Anterior cingulate cortex (tissue), 58 donors: ENCODE measurements around the gene DET1.
A peak's percentile ranks its signal among the peaks of the same experiment; 100 is the strongest.
"Not testable (repeated sequence)": the region's sequence is repeated elsewhere in the genome, so short reads cannot be mapped to it uniquely, and the experiment has no call there.

ENCODE experiments used
- DNase-seq, 58 donors: peaks; one replicate each; lab custom pipeline; 2025; lab: John Stamatoyannopoulos, UW

Gene DET1

GRCh38 chr15:88546248-88547129 is at the start of gene DET1:
Gene DET1 (minus strand): TSS chr15:88546681. CDS start chr15:88531705, 14,976 bp downstream.
- peak; percentile 70 to 99 (median 95) for DNase-seq

DNA sequence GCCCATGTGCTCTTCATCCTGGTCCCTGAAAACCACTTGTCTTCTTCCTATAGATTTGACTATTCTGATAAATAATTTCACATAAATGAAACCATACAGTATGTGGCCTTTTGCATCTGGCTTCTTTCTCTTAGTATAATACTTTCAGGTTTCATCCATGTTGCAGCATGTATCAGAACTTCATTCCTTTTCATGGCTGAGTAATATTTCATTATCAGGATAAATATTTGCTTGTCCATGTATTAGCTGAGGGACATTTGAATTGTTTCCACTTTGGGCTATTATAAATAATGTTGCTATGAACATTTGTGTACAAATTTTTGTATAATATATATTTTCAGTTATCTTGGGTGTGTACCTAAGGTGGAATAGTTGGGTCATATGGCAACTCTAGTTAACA is 44.9 kb upstream of the DET1 start:
- no peak for DNase-seq

DNA sequence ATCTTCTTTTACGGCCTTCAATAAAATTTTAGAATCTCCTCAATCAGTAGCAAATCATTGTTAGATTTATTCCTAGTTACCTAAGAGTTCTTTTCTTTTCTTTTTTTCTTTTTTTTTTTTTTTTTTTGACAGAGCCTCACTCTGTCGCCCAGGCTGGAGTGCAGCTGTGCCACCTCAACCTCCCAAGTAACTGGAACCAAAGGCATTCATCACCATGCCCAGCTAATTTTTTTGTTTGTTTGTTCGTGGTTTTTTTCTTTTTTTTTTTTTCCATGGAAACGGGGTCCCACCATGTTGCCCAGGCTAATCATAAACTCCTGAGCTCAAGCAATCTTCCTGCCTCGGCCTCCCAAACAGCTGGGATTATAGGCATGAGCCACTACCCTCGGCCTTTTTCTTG is 44.3 kb upstream of the DET1 start:
- no peak for DNase-seq

DNA sequence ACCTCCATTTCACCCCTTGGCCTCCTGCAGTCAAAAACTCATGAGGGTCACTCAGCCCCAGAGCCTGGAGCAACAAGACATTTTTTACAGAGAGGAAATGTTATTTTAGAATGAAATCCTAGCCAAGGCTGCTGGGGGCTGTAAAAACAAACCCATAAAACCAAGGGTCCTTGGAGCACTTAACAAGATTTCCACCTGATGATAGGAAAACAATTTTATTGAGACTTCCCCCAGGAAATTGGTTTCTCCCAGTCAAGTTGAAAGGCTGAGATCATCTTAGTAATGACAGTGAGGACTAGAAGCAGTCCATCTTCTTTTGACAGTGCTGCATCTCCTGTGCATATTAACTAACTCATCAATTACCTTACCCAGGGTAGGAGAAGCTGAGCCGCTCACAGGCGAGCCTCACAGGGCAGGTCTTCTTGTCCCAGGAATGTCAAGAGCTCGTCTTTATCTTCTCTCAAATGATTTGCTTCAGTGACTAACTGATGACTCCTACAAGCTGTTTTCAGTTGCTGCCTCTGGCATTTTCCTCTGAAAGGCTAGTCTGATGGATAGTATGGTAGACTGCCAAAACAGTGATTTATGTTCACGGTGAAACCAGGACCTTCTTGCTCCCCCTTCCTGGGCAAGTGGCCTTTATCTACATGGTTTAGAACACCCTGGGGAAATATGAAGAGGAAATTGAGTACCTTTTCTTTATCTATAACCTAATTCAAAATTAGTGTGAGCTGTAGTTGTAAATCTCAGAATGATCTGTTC is 40.1 kb upstream of the DET1 start:
- DNase-seq = no peak

DNA sequence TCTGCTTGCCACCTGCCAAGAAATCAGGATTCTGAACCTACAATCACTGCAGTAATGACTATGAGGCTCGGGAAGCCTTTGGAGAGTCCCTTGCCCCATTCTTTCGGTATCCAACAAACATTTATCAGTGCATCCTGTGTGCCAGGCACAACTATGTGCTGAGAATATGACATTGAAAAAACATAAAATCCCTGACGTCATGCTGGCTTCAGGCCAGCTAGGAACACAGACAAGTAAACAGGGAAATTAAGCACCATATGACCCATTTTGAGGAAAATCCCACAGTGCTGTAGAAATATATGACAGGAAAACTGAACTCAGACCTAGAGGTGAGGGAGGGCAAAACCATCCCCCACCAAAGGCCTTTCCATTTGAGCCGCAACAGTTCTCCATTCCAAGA is 34.1 kb upstream of the DET1 start:
- DNase-seq = no peak

DNA sequence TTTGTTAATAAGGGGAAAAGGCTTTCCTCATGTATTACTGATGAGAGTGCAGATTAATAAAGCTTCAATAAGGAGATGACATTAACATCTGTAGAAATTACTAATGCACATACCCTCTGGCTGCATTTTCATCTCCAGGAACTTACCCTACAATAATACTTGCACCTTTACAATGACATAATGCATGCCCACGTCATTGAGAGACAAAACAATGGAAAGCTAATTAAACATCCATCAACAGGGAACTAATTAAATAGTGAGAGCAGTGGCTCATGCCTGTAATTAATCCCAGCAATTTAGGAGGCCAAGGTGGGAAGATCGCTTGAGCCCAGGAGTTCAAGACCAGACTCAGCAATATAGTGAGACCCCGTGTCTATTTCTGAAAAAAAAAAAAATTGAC is 32.8 kb upstream of the DET1 start:
- no peak for DNase-seq

DNA sequence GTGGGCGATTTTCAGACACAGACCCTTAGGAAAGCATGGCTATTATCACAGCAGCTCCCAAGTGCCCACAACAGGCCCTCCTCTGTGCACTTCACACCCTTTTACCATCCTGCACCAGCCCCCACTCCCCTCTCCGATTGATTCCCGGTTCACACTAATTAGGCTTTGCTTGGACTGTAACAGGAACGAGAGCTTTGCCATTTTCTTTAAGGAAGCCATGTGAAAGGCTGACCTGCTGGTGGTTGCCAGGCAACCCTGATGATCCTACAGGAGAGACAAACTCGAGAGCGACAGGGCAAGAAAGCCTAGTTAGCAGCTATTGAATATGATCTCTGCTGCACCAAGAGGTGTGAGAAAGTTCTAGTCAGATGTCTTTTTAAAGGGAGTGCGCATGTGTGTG is 28.2 kb upstream of the DET1 start:
- no peak for DNase-seq

DNA sequence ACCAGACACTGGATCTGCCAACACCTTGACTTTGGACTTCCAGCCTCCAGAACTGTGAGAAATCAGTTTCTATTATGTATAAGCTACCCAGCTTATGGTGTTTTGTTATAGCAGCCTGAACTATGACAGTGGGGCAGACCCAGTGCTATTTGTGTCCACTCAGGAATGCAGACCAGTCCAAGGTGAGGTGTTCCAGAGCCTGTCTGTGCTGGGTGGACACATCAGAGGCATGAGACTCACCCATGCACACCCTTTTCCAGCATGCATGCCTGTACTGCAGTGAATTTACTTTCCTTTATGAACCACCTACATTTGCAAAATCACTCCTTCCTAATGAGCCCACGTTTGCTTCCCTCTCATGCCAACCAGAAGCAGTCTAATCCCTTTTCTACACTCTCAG is 27.6 kb upstream of the DET1 start:
- DNase-seq = no peak

- DNase-seq = no peak
These were observed 25.4 kb upstream of the DET1 start for GRCh38 chr15:88571852-88572259.

GRCh38 chr15:88571153-88571851 is 24.8 kb upstream of the DET1 start:
- no peak for DNase-seq

DNA sequence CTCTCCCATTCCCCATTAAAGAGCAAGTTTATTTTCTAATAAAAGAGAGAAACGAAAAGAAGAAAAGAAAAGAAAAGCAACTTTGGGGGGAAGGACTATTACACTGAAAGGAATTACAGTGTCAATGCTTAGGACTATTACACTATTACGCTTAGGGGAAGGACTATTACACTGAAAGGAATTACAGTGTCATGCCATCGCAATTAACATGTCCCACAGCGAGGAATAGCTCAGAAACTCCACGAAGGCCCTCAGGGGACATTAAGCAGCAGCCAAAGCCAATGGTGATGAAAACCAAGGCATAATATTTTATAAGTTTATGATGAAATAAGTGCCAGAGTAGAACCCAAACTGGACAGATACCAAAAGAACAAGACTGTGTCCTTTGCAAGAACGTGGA is 22.1 kb upstream of the DET1 start:
- no peak for DNase-seq

DNA sequence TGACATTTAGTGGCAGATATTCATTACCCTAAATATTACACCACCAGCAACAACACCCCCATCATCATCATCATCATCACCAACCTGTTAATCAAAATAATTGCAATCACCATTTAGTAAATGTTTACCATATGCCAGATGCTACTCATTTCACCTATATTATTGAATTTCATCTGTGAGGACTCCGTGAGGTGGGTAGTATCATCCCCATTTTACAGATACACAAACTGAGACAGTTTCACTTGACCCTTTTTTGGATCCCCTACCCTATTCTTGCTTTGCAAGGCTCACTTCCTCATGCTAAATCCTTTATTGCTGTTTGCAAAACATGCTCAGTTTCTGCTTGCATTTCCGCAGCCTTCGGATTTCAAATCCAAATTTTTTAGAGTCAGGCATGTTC is 18.3 kb upstream of the DET1 start:
- no peak for DNase-seq

DNA sequence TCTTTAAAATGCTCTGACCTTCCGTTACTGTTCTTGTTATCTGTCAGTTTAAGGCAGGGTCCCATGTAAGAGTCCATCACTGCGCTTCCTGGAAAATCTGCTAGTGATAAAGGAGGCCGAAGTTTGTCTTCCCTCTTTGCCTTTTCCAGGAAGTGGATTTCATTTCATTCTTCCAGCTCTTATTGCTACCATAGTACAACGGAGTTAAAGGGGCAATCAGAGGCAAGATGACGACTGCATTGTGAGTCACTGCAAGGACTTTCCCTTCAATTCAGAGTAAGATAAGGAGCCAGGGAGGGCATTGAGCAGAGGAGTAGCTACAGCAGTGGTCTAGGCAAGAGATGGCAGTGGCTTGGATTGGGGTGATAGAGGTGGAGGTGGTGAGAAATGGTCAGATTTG is 17.2 kb upstream of the DET1 start:
- DNase-seq = no peak

GRCh38 chr15:88559565-88559964 is 13.1 kb upstream of the DET1 start:
- not testable (repeated sequence) for DNase-seq

DNA sequence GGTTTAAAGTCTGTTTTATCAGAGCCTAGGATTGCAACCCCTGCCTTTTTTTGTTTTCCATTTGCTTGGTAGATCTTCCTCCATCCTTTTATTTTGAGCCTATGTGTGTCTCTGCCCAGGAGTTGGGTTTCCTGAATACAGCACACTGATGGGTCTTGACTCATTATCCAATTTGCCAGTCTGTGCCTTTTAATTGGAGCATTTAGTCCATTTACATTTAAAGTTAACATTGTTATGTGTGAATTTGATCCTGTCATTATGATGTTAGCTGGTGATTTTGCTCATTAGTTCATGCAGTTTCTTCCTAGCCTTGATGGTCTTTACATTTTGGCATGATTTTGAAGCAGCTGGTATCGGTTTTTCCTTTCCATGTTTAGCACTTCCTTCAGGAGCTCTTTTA is 11.5 kb upstream of the DET1 start:
- DNase-seq = not testable (repeated sequence)

GRCh38 chr15:88548009-88548408 is 1.5 kb upstream of the DET1 start:
- not testable (repeated sequence) for DNase-seq

- not testable (repeated sequence) for DNase-seq
These were observed 768 bp downstream of the DET1 start for GRCh38 chr15:88545578-88546247.

GRCh38 chr15:88543065-88543776 is 3.3 kb downstream of the DET1 start:
- no peak for DNase-seq

- no peak for DNase-seq
These were observed 4.1 kb downstream of the DET1 start for GRCh38 chr15:88542342-88542733.
